ENCODE measurements around the gene TMEM238L. TPM values are rescaled to one million over a fixed set of nuclear protein-coding genes. Genes with fewer than 3 reads are reported as not detected.

Gene TMEM238L
- total RNA-seq, 5 donors from 2014 or later (not counting 1 experiment from before 2014, with no cell fraction given), result not detected

GRCh38 chr17:10754861-10755591 is 48.9 kb downstream of the TMEM238L start:
- no peaks in the 10 kb centered on the region for H3K36me3 ChIP-seq (ENCODE audit: control insufficient read depth in 2 of 2, extremely low read depth in 1 of 2, insufficient read depth in 1 of 2, low read length in 1 of 2)
- 68% methylated on average over 8 of the region's 14 CpGs for WGBS (ENCODE audit: insufficient coverage)
- H3K27me3 Mint-ChIP-seq, result no peaks in the 10 kb centered on the region
- no peak overlapping the region for H3K27ac Mint-ChIP-seq
- ChIA-PET POLR2A (no interaction called here), CTCF (interaction anchor here in 1 of 2 donors (0.8 kb wide), 1 partner anchor 90 kb away, joined by 3 read pairs; no protein-coding TSS in a partner anchor)
- no peaks in the 10 kb centered on the region for H3K4me1 Mint-ChIP-seq
- no peaks in the 10 kb centered on the region for H3K36me3 Mint-ChIP-seq
- H3K4me3 Mint-ChIP-seq, result no peak overlapping the region
- DNase-seq (no peak), ATAC-seq (replicated peaks in 1 of 4) (no peak)
- H3K27me3 ChIP-seq (replicated peaks in 1 of 2; ENCODE audit: control insufficient read depth in 2 of 2, extremely low read depth in 1 of 2, insufficient read depth in 2 of 2, low read length in 1 of 2), result no peaks in the 10 kb centered on the region
- no peaks in the 10 kb centered on the region for H3K9me3 Mint-ChIP-seq
- H3K27ac ChIP-seq (ENCODE audit: low read length), result no peak overlapping the region
- no peaks in the 10 kb centered on the region for H3K4me1 ChIP-seq (ENCODE audit: control insufficient read depth in 1 of 2, extremely low read depth in 1 of 2, insufficient read depth in 2 of 2, low read length in 2 of 2)
- no peaks in the 10 kb centered on the region for H3K9me3 ChIP-seq
- H3K4me3 ChIP-seq (ENCODE audit: control insufficient read depth in 1 of 2, extremely low read depth in 1 of 2, low read length in 1 of 2), result no peak overlapping the region

GRCh38 chr17:10754109-10754508 is 49.8 kb downstream of the TMEM238L start:
- Mint-ChIP-seq H3K4me1 (no peaks in the 10 kb centered on the region), H3K27ac (no peak overlapping the region), H3K4me3 (no peak overlapping the region), H3K36me3 (no peaks in the 10 kb centered on the region), H3K9me3 (no peaks in the 10 kb centered on the region), H3K27me3 (no peaks in the 10 kb centered on the region)
- Histone ChIP-seq H3K27me3 (replicated peaks in 1 of 2; ENCODE audit: control insufficient read depth in 2 of 2, extremely low read depth in 1 of 2, insufficient read depth in 2 of 2, low read length in 1 of 2) (no peaks in the 10 kb centered on the region), H3K4me1 (ENCODE audit: control insufficient read depth in 1 of 2, extremely low read depth in 1 of 2, insufficient read depth in 2 of 2, low read length in 2 of 2) (no peaks in the 10 kb centered on the region), H3K9me3 (no peaks in the 10 kb centered on the region), H3K4me3 (ENCODE audit: control insufficient read depth in 1 of 2, extremely low read depth in 1 of 2, low read length in 1 of 2) (no peak overlapping the region), H3K36me3 (ENCODE audit: control insufficient read depth in 2 of 2, extremely low read depth in 1 of 2, insufficient read depth in 1 of 2, low read length in 1 of 2) (no peaks in the 10 kb centered on the region), H3K27ac (ENCODE audit: low read length) (no peak overlapping the region)
- CTCF ChIA-PET, result interaction anchor here in 1 of 2 donors (0.8 kb wide), 1 partner anchor 91 kb away, joined by 3 read pairs; no protein-coding TSS in a partner anchor
- peak in 3 of 35 experiments; percentile 3 to 22 (median 16) for DNase-seq
- no CpG with 5 or more reads among the region's 2 CpGs for WGBS (ENCODE audit: insufficient coverage)
- ATAC-seq (replicated peaks in 1 of 4), result no peak
- POLR2A ChIA-PET, result no interaction called here

DNA sequence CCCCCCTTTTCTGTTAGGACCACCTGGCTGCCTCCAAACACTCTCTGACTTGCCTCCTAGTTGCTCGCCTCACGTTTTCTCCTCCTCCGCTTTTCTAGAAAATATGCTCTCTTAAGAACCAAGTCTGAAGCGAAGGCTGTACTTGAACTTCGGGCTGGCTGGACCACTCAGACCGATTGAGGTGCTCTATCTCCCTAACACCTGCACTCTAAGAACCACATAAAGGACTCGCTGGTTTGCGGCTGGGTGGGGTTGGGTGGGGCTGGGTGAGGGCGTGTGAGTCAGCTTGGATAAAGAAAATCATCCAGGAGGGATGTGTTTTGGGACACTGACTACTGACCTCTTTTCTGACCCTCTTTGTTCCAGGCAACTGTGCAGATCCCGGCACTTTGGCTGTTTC is 51.2 kb downstream of the TMEM238L start:
- H3K4me1 Mint-ChIP-seq, result no peaks in the 10 kb centered on the region
- H3K27me3 Mint-ChIP-seq, result no peaks in the 10 kb centered on the region
- POLR2A ChIA-PET, result no interaction called here
- H3K36me3 ChIP-seq (ENCODE audit: control insufficient read depth in 2 of 2, extremely low read depth in 1 of 2, insufficient read depth in 1 of 2, low read length in 1 of 2), result no peaks in the 10 kb centered on the region
- H3K9me3 Mint-ChIP-seq, result no peaks in the 10 kb centered on the region
- DNase-seq (no peak), ATAC-seq (replicated peaks in 1 of 4) (no peak)
- no peaks in the 10 kb centered on the region for H3K27me3 ChIP-seq (replicated peaks in 1 of 2; ENCODE audit: control insufficient read depth in 2 of 2, extremely low read depth in 1 of 2, insufficient read depth in 2 of 2, low read length in 1 of 2)
- H3K4me1 ChIP-seq (ENCODE audit: control insufficient read depth in 1 of 2, extremely low read depth in 1 of 2, insufficient read depth in 2 of 2, low read length in 2 of 2), result no peaks in the 10 kb centered on the region
- H3K9me3 ChIP-seq, result no peaks in the 10 kb centered on the region
- H3K27ac ChIP-seq (ENCODE audit: low read length), result no peak overlapping the region
- H3K36me3 Mint-ChIP-seq, result no peaks in the 10 kb centered on the region
- H3K27ac Mint-ChIP-seq, result no peak overlapping the region
- H3K4me3 Mint-ChIP-seq, result no peak overlapping the region
- 87% methylated on average over 3 of the region's 10 CpGs for WGBS (ENCODE audit: insufficient coverage)
- CTCF ChIA-PET, result no interaction called here
- no peak overlapping the region for H3K4me3 ChIP-seq (ENCODE audit: control insufficient read depth in 1 of 2, extremely low read depth in 1 of 2, low read length in 1 of 2)

GRCh38 chr17:10751563-10751962 is 52.3 kb downstream of the TMEM238L start:
- POLR2A ChIA-PET, result no interaction called here
- no peaks in the 10 kb centered on the region for H3K27me3 ChIP-seq (replicated peaks in 1 of 2; ENCODE audit: control insufficient read depth in 2 of 2, extremely low read depth in 1 of 2, insufficient read depth in 2 of 2, low read length in 1 of 2)
- H3K36me3 ChIP-seq (ENCODE audit: control insufficient read depth in 2 of 2, extremely low read depth in 1 of 2, insufficient read depth in 1 of 2, low read length in 1 of 2), result no peaks in the 10 kb centered on the region
- no peak overlapping the region for H3K4me3 ChIP-seq (ENCODE audit: control insufficient read depth in 1 of 2, extremely low read depth in 1 of 2, low read length in 1 of 2)
- CTCF ChIA-PET, result no interaction called here
- H3K4me1 ChIP-seq (ENCODE audit: control insufficient read depth in 1 of 2, extremely low read depth in 1 of 2, insufficient read depth in 2 of 2, low read length in 2 of 2), result no peaks in the 10 kb centered on the region
- H3K36me3 Mint-ChIP-seq, result no peaks in the 10 kb centered on the region
- H3K27ac ChIP-seq (ENCODE audit: low read length), result no peak overlapping the region
- no peaks in the 10 kb centered on the region for H3K27me3 Mint-ChIP-seq
- H3K27ac Mint-ChIP-seq, result no peak overlapping the region
- WGBS (ENCODE audit: insufficient coverage), result 80% methylated on average over 1 of the region's 3 CpGs
- no peaks in the 10 kb centered on the region for H3K9me3 Mint-ChIP-seq
- DNase-seq (no peak), ATAC-seq (replicated peaks in 1 of 4) (no peak)
- no peaks in the 10 kb centered on the region for H3K9me3 ChIP-seq
- H3K4me1 Mint-ChIP-seq, result no peaks in the 10 kb centered on the region
- H3K4me3 Mint-ChIP-seq, result no peak overlapping the region

- no peak overlapping the region for H3K27ac ChIP-seq (ENCODE audit: low read length)
- no peak for ATAC-seq (replicated peaks in 1 of 4)
- no peak overlapping the region for H3K4me3 ChIP-seq (ENCODE audit: control insufficient read depth in 1 of 2, extremely low read depth in 1 of 2, low read length in 1 of 2)
- H3K9me3 ChIP-seq, result no peaks in the 10 kb centered on the region
- Mint-ChIP-seq H3K4me1 (peaks cover 0 to 3% (median 3%) of the 10 kb centered on the region in 3 donors), H3K27me3 (no peaks in the 10 kb centered on the region), H3K27ac (no peak overlapping the region), H3K36me3 (no peaks in the 10 kb centered on the region), H3K4me3 (no peak overlapping the region), H3K9me3 (no peaks in the 10 kb centered on the region)
- no peaks in the 10 kb centered on the region for H3K36me3 ChIP-seq (ENCODE audit: control insufficient read depth in 2 of 2, extremely low read depth in 1 of 2, insufficient read depth in 1 of 2, low read length in 1 of 2)
- no peaks in the 10 kb centered on the region for H3K27me3 ChIP-seq (replicated peaks in 1 of 2; ENCODE audit: control insufficient read depth in 2 of 2, extremely low read depth in 1 of 2, insufficient read depth in 2 of 2, low read length in 1 of 2)
- H3K4me1 ChIP-seq (ENCODE audit: control insufficient read depth in 1 of 2, extremely low read depth in 1 of 2, insufficient read depth in 2 of 2, low read length in 2 of 2), result peaks cover 0 to 1% of the 10 kb centered on the region in 2 experiments
- no peak for DNase-seq
- 95% methylated on average over 4 of the region's 4 CpGs for WGBS (ENCODE audit: insufficient coverage)
- CTCF ChIA-PET, result no interaction called here
- POLR2A ChIA-PET, result no interaction called here
These were observed 53.7 kb downstream of the TMEM238L start for GRCh38 chr17:10750210-10750609.

DNA sequence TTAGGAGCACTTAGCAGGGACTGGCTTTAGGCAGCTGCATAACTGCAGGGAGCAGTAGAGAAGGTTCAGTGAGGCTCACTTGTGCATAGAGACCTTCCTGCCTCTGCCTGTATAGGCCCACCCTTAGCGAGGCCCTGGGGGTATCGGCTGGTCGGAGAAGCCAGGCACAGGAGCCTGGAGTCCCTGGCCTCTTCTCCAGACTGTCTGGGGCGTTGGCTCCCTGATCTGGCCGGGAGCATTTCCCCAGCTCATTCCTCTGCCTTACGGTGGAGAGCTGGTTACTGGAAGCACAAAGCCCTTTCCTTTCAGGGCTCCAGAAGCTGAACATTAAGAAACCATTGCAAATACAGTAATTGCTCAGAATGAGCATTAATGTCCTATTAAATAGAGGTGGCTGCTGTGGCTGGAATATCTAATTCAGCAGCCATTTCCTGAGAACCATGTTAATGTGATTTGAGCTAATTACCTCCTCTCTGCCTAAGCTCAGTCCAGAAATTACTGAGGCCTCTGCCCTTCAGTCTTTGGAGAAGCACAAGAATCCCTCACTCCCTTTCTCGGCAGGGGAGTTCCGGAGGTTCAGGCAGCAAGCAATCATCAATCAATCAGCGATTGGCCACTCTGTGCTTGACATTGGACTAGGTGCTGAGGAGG is 55.2 kb downstream of the TMEM238L start:
- no peaks in the 10 kb centered on the region for H3K36me3 ChIP-seq (ENCODE audit: control insufficient read depth in 2 of 2, extremely low read depth in 1 of 2, insufficient read depth in 1 of 2, low read length in 1 of 2)
- ChIA-PET POLR2A (no interaction called here), CTCF (no interaction called here)
- H3K27ac ChIP-seq (ENCODE audit: low read length), result no peak overlapping the region
- DNase-seq, result no peak
- peaks cover 0 to 12% of the 10 kb centered on the region in 2 experiments for H3K4me1 ChIP-seq (ENCODE audit: control insufficient read depth in 1 of 2, extremely low read depth in 1 of 2, insufficient read depth in 2 of 2, low read length in 2 of 2)
- H3K4me3 ChIP-seq (ENCODE audit: control insufficient read depth in 1 of 2, extremely low read depth in 1 of 2, low read length in 1 of 2), result no peak overlapping the region
- no peak for ATAC-seq (replicated peaks in 1 of 4)
- Mint-ChIP-seq H3K9me3 (no peaks in the 10 kb centered on the region), H3K36me3 (no peaks in the 10 kb centered on the region), H3K4me1 (peaks cover 12 to 15% (median 14%) of the 10 kb centered on the region in 3 donors), H3K4me3 (no peak overlapping the region), H3K27me3 (no peaks in the 10 kb centered on the region), H3K27ac (no peak overlapping the region)
- 61% methylated on average over 6 of the region's 9 CpGs for WGBS (ENCODE audit: insufficient coverage)
- no peaks in the 10 kb centered on the region for H3K9me3 ChIP-seq
- H3K27me3 ChIP-seq (replicated peaks in 1 of 2; ENCODE audit: control insufficient read depth in 2 of 2, extremely low read depth in 1 of 2, insufficient read depth in 2 of 2, low read length in 1 of 2), result no peaks in the 10 kb centered on the region

Data from T-cell (primary cell).